ENCODE results near the gene TCTN2.

- TF ChIP-seq CTCF (IDR thresholded peaks at IDR 0.05) (no peak), POLR2A (IDR thresholded peaks at IDR 0.05) (no peak), EP300 (IDR thresholded peaks at IDR 0.05) (no peak)
Measured at GRCh38 chr12:123748161-123748560, 77.2 kb downstream of the TCTN2 start.
